SIG-M5 (cell line): ENCODE results near the gene AUH.

Experiments
- DNase-seq: peaks from one replicate; lab custom pipeline; 2025; lab: John Stamatoyannopoulos, UW

The AUH gene

GRCh38 chr9:91295357-91295756, 66.4 kb downstream of the AUH start:
- DNase-seq = no peak

DNA sequence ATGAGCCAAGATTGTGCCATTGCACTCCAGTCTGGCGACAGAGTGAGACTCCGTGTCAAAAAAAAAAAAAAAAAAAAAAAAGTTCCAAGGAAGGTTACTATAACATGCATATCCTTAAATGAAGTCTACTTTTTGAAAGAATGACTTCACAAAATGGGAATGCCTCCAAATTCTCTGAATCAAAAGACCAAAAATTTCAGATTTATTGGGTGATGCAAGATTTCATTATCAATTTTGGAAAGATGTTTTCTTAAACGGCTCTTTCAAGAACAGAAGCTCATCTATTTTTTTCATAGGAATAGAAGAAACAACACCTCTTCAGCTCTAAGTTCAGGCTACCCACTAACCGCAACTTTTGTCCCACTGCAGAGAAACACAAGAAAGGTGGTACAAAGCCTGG, 69.9 kb downstream of the AUH start:
- no peak for DNase-seq

- no peak for DNase-seq
Measured at GRCh38 chr9:91289244-91289643, 72.5 kb downstream of the AUH start.

DNA sequence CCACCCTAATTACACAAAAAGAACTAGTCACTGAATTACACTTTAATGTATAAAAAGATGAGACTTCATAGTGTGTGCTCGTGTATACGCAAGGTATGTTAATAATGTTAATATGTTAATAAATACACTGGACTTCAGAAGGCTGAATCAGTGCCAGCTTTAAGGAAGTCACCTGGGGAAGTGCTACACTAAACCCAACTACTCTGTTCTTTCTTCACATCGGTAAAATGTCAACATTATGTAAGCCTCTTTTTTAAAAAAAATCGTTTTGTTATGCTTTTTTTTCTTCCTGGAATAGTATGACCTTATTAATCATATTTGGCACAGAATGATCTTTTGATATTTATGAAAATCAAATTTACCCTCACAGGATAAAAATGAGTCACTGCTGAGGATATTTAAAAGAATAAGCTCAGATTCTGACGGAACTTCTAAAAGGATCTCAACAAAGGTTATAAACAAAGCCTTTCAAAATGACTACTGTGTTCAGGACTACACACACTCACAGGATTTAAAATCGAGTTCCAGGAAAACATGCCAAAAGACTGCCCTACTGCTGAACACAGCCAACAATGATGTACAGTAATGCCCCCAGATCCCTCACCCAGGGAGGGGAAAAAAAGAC, 75.9 kb downstream of the AUH start:
- DNase-seq = no peak

GRCh38 chr9:91282292-91282691, 79.4 kb downstream of the AUH start:
- no peak for DNase-seq

- no peak for DNase-seq
Measured at GRCh38 chr9:91279296-91280204, 82.2 kb downstream of the AUH start.

- no peak for DNase-seq
Measured at GRCh38 chr9:91276513-91276912, 85.2 kb downstream of the AUH start.

GRCh38 chr9:91275655-91276054, 86.1 kb downstream of the AUH start:
- DNase-seq = no peak

DNA sequence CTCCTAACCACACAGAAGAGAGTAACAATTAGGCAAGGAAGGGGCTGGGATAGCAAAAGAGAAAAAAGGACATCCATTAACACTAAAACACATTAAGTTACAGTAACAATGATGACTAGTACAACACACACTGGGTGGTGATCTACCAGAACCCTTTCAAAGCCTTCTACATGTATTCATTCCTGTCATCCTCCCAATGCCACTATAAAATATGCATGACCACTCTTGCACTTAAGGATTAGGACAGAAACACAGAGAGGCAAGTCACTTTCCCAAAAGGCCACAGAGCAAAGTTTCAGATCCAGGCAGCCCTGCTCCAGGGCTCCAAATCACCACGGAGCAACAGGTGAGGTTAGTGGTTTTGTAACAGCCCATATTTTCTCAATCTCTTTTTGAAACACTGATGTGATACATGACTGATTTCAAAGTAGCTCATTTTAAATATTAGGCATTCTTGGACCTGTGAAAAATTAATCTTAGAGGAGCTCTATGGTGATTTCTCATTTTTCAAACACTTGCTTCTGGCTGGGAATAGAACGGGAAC, 86.7 kb downstream of the AUH start:
- DNase-seq = no peak

GRCh38 chr9:91273853-91274552, 87.7 kb downstream of the AUH start:
- no peak for DNase-seq

DNA sequence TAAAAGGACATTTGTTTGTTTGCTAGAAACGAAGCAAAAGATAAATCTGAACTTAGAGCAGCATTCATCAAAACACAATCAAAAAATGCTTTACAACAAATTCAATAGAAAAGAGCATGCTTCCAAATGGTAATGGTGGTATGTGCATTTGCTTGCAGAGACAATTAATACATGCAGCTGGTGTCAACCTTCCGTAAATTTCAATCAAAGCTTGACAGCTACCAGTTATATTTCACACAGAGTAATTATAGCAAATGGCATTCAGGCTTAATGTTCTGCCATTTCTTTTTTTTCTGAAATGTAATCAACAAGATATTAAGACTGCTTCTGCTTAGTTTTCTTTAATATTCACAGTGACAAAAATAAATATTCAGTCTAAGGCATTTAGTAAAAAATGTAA, 90.6 kb downstream of the AUH start:
- no peak for DNase-seq

GRCh38 chr9:91269907-91270491, 91.7 kb downstream of the AUH start:
- no peak for DNase-seq

- no peak for DNase-seq
Measured at GRCh38 chr9:91266448-91266847, 95.3 kb downstream of the AUH start.

DNA sequence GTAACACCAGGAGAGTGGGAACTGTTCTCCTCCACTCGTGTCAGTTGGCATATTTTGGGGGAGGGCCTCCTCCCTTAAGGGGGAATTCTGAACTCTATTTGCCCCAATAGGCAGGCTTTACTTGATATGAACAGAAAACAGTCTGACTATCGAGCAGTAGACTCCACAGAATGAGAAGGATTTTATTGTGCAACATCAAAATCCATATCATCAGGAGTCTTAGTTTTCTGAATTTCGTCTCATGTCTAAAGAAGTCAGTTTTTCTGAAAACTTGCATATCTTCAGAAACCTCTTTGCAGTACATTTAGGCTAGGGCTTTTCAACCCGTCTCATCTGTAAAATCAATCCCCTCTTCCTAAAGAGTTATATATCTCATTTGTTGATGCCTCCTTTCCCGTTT, 96.2 kb downstream of the AUH start:
- no peak for DNase-seq

GRCh38 chr9:91261417-91261816, 100.3 kb downstream of the AUH start:
- DNase-seq = no peak

DNA sequence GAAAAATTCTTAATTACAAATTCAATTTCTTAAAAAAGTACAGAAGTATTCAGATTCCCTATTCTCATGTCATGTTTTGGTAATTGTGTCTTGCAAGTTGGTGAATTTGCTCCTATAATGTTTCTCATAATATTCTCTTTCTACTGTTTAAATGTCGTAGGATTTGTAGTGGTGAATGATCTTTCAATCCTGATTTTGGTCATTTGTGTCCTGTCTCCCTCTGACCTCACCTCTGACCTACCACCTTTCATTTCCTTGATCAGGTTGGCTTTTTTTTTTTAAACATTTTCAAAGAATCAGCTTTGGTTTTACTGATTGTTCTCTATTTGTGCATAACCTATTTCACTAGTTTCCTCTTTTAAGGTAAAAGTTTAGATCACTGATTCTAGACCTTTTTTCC, 102.6 kb downstream of the AUH start:
- DNase-seq = no peak

GRCh38 chr9:91258451-91258850, 103.3 kb downstream of the AUH start:
- DNase-seq = no peak

GRCh38 chr9:91256235-91256634, 105.5 kb downstream of the AUH start:
- DNase-seq = no peak

GRCh38 chr9:91255327-91255726, 106.4 kb downstream of the AUH start:
- DNase-seq = no peak

- DNase-seq = no peak
Measured at GRCh38 chr9:91253488-91253887, 108.2 kb downstream of the AUH start.

DNA sequence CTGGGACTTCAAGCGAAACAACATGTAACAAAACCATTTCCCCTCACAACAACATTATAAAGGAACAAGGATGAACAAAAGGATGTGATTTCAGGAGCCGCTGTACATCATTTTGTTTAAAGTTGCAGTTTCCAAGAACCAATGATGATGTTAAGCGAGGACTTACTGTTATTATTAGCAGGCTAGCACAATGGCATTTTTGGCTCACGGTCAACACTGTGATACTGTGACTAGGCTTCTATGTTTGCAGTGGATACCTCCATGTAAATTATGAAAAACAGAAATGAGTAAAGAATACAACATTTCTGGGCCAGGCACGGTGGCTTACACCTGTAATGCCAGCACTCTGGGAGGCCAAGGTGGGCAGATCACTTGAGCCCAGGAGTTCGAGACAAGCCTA, 113.0 kb downstream of the AUH start:
- no peak for DNase-seq

- no peak for DNase-seq
Measured at GRCh38 chr9:91247278-91247677, 114.4 kb downstream of the AUH start.
